PC-9 (cell line): ENCODE data around the gene ATP11B. TPM values are rescaled to one million over a fixed set of nuclear protein-coding genes. Genes with fewer than 3 reads are reported as not detected.

Experiments used
- BruUV-seq: library from RNA; stranded (reverse); fragments of 400-500 nt; replicated peaks from 2 replicates; lab custom pipeline; 2021; lab: Mats Ljungman, UMichigan
- CTCF ChIA-PET: fragments of 300-600 bp; sonication (Branson Sonifier 250); formaldehyde crosslinking; loops from one replicate; lab custom pipeline; 2022; ENCODE audit warnings: antibody characterized with exemption; lab: Charles Lee
- POLR2A ChIA-PET: fragments of 300-600 bp; sonication (Branson Sonifier 250); formaldehyde crosslinking; loops from one replicate; lab custom pipeline; 2022; ENCODE audit warnings: antibody characterized with exemption; ENCODE audit not compliant: unreplicated experiment; lab: Charles Lee
- DNase-seq, 2 experiments: peaks; one replicate each; pipeline versions ENCODE4 v3.0.0 to v3.0.0-alpha.2; 2015 to 2022; ENCODE audit warnings: mixed read lengths in 1 of 2
- H2AFZ ChIP-seq: fragments of 200-600 bp; sonication (generic); 2 replicates; pipeline ENCODE4 v1.8.1; 2017; ENCODE audit warnings: antibody characterized with exemption
- H3F3A ChIP-seq: fragments of 200-600 bp; sonication (generic); 2 replicates; pipeline ENCODE4 v1.8.1; 2017; ENCODE audit warnings: antibody characterized with exemption, mild to moderate bottlenecking, low read depth; ENCODE audit not compliant: insufficient read depth
- H3K27ac ChIP-seq: fragments of 200-600 bp; sonication (generic); 2 replicates; pipeline ENCODE4 v1.6.1; 2016; ENCODE audit warnings: mixed run types
- H3K27me3 ChIP-seq: fragments of 200-600 bp; sonication (generic); 2 replicates; pipeline ENCODE4 v1.6.1; 2016; ENCODE audit warnings: low read depth, mixed run types; ENCODE audit not compliant: insufficient read depth
- H3K36me3 ChIP-seq: fragments of 200-600 bp; sonication (generic); 2 replicates; pipeline ENCODE4 v1.6.1; 2016; ENCODE audit warnings: low read depth, mixed run types
- H3K4me1 ChIP-seq: fragments of 200-600 bp; sonication (generic); replicated peaks from 2 replicates; pipeline ENCODE4 v1.6.1; 2016; ENCODE audit warnings: mixed run types; ENCODE audit not compliant: insufficient read depth
- H3K4me2 ChIP-seq: fragments of 200-600 bp; sonication (generic); 2 replicates; pipeline ENCODE4 v1.6.1; 2017; ENCODE audit warnings: mixed run types
- H3K4me3 ChIP-seq: fragments of 200-600 bp; sonication (generic); 2 replicates; pipeline ENCODE4 v1.6.1; 2016; ENCODE audit warnings: mixed run types
- H3K79me2 ChIP-seq: fragments of 200-600 bp; sonication (generic); 2 replicates; pipeline ENCODE4 v1.6.1; 2017; ENCODE audit warnings: low read depth, mixed run types
- H3K9me2 ChIP-seq: fragments of 200-600 bp; sonication (generic); 2 replicates; pipeline ENCODE4 v1.8.1; 2017; ENCODE audit warnings: mild to moderate bottlenecking; ENCODE audit not compliant: insufficient read depth
- H3K9me3 ChIP-seq: fragments of 200-600 bp; sonication (generic); 2 replicates; pipeline ENCODE4 v1.8.1; 2016; ENCODE audit warnings: low read depth; ENCODE audit not compliant: insufficient read depth
- H4K20me1 ChIP-seq: fragments of 200-600 bp; sonication (generic); 2 replicates; pipeline ENCODE4 v1.8.1; 2017; ENCODE audit not compliant: insufficient read depth
- EZH2 ChIP-seq: fragments of 200-600 bp; sonication (generic); IDR thresholded peaks from 2 replicates; pipeline ENCODE4 v1.8.0; 2017; ENCODE audit warnings: antibody characterized with exemption, low read depth
- intact Hi-C: fragments of 100-400 bp; cut with micrococcal nuclease; formaldehyde crosslinking; loops from one replicate; pipeline ENCODE4 v1.10.0; 2022; ENCODE audit not compliant: unreplicated experiment
- total RNA-seq: library from RNA; stranded (reverse); gene quantifications from 2 replicates; pipeline ENCODE4 v1.2.3, GENCODE V29; 2021
- TF ChIP-seq, protein P1 (sequence below): fragments of 200-600 bp; sonication (generic); conservative IDR thresholded peaks from 2 replicates; pipeline ENCODE4 v1.6.1; 2017; ENCODE audit warnings: mixed run types, antibody characterized with exemption, mild to moderate bottlenecking, moderate library complexity

ATP11B gene
- total RNA-seq, 1 experiment from 2014 or later, result 66.5 TPM

GRCh38 chr3:182769673-182770072, 23.6 kb upstream of the ATP11B start:
- Histone ChIP-seq H3K79me2 (no peaks in the 10 kb centered on the region), H3K36me3 (no peaks in the 10 kb centered on the region), H3K4me1 (no peaks in the 10 kb centered on the region), H3K4me2 (no peak overlapping the region), H3K4me3 (no peak overlapping the region), H3K9me2 (no peaks in the 10 kb centered on the region), H3K9me3 (no peaks in the 10 kb centered on the region), H3F3A (no peaks in the 10 kb centered on the region; the same call in 1 of the 2 replicates), H4K20me1 (no peaks in the 10 kb centered on the region), H3K27me3 (no peaks in the 10 kb centered on the region), H3K27ac (no peak overlapping the region), H2AFZ (no peak overlapping the region)
- POLR2A ChIA-PET, result no interaction called here
- CTCF ChIA-PET, result no interaction called here
- TF ChIP-seq, protein P1, sequence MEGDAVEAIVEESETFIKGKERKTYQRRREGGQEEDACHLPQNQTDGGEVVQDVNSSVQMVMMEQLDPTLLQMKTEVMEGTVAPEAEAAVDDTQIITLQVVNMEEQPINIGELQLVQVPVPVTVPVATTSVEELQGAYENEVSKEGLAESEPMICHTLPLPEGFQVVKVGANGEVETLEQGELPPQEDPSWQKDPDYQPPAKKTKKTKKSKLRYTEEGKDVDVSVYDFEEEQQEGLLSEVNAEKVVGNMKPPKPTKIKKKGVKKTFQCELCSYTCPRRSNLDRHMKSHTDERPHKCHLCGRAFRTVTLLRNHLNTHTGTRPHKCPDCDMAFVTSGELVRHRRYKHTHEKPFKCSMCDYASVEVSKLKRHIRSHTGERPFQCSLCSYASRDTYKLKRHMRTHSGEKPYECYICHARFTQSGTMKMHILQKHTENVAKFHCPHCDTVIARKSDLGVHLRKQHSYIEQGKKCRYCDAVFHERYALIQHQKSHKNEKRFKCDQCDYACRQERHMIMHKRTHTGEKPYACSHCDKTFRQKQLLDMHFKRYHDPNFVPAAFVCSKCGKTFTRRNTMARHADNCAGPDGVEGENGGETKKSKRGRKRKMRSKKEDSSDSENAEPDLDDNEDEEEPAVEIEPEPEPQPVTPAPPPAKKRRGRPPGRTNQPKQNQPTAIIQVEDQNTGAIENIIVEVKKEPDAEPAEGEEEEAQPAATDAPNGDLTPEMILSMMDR, result no peak
- no peak for TF ChIP-seq EZH2
- DNase-seq, result no peak
- intact Hi-C loops, result no loop called here
- BruUV-seq, result no TSS peak

- H3K27me3 ChIP-seq, result no peaks in the 10 kb centered on the region
- TF ChIP-seq EZH2, result no peak
- DNase-seq, result no peak
- no peaks in the 10 kb centered on the region for H3K4me1 ChIP-seq
- H3K27ac ChIP-seq, result no peak overlapping the region
- no peaks in the 10 kb centered on the region for H3F3A ChIP-seq
- no peaks in the 10 kb centered on the region for H4K20me1 ChIP-seq
- no peaks in the 10 kb centered on the region for H3K9me2 ChIP-seq
- ChIA-PET POLR2A (no interaction called here), CTCF (no interaction called here)
- H3K4me3 ChIP-seq, result no peak overlapping the region
- no peak overlapping the region for H2AFZ ChIP-seq
- H3K9me3 ChIP-seq, result no peaks in the 10 kb centered on the region
- no peaks in the 10 kb centered on the region for H3K36me3 ChIP-seq
- no TSS peak for BruUV-seq
- H3K79me2 ChIP-seq, result no peaks in the 10 kb centered on the region
- no peak overlapping the region for H3K4me2 ChIP-seq
- intact Hi-C loops, result no loop called here
Observed at GRCh38 chr3:182782149-182782548, 11.2 kb upstream of the ATP11B start.

DNA sequence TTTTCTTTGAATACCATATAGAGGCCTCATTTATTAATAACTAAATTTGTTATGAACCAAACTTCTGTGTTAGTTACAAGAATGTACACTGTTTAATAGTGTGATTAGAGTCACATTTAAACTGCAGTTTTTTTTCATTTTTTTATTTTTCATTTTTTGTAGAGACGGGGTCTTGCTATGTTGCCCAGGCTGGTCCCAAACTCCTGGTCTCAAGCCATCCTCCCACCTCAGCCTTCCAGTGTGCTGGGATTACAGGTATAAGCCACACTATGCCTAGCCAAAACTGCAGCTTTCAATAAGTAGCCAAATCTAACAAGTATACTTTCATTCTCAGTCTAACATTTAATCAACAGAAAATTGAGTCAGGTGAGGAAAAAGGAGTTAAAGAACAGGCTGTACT, 10.2 kb upstream of the ATP11B start:
- Histone ChIP-seq H3K4me3 (no peak overlapping the region), H3K27ac (no peak overlapping the region), H3K9me3 (no peaks in the 10 kb centered on the region), H3K79me2 (no peaks in the 10 kb centered on the region), H3K4me2 (no peak overlapping the region), H3K27me3 (no peaks in the 10 kb centered on the region), H2AFZ (no peak overlapping the region), H4K20me1 (no peaks in the 10 kb centered on the region), H3K4me1 (no peaks in the 10 kb centered on the region), H3K9me2 (no peaks in the 10 kb centered on the region), H3K36me3 (no peaks in the 10 kb centered on the region), H3F3A (no peaks in the 10 kb centered on the region)
- no peak for DNase-seq
- POLR2A ChIA-PET, result no interaction called here
- CTCF ChIA-PET, result no interaction called here
- intact Hi-C loops, result no loop called here
- no peak for TF ChIP-seq EZH2
- TF ChIP-seq, protein P1, result no peak
- BruUV-seq, result no TSS peak

DNA sequence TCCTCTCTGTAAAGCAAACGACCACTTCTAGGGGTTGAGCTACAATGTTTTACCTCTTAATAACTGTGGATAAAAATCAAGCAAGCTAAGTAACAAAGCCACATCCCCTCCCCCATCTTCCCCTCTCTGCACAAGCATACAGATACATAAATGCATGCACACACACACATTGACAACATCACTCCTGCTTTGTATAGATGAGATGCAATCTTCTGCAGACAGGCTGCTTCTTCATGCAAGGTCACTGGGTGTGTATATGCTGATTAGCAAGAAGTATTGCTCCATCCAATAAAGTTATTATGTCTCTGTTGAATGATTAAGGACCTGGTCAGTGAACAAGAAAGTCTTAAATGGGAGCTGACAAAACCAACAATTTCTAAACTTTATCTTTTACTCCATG, 8.8 kb upstream of the ATP11B start:
- Histone ChIP-seq H4K20me1 (no peaks in the 10 kb centered on the region), H3K9me2 (no peaks in the 10 kb centered on the region), H3K27ac (no peak overlapping the region), H3K36me3 (no peaks in the 10 kb centered on the region), H3F3A (no peaks in the 10 kb centered on the region), H3K4me1 (no peaks in the 10 kb centered on the region), H3K4me3 (no peak overlapping the region), H3K79me2 (no peaks in the 10 kb centered on the region), H2AFZ (no peak overlapping the region), H3K4me2 (no peak overlapping the region), H3K9me3 (no peaks in the 10 kb centered on the region), H3K27me3 (no peaks in the 10 kb centered on the region)
- no TSS peak for BruUV-seq
- DNase-seq, result no peak
- TF ChIP-seq, protein P1, result no peak
- TF ChIP-seq EZH2, result no peak
- intact Hi-C loops, result no loop called here
- ChIA-PET POLR2A (no interaction called here), CTCF (no interaction called here)
